Mesenchymal stem cell (in vitro differentiated cells and primary cell): ENCODE results near the gene PGPEP1.

Experiments
- DNase-seq: peaks from one replicate; pipeline ENCODE4 v3.0.0-alpha.2; 2013
- H2AFZ ChIP-seq: one replicate; pipeline ENCODE4 v1.6.1; 2013; ENCODE audit warnings: low read depth, mild to moderate bottlenecking, control low read depth, inconsistent platforms, low read length, moderate library complexity
- H2AK5ac ChIP-seq: 2 replicates; pipeline ENCODE4 v1.6.1; 2013; ENCODE audit warnings: low read length, moderate library complexity, mild to moderate bottlenecking, inconsistent platforms; ENCODE audit not compliant: severe bottlenecking
- H2BK120ac ChIP-seq: one replicate; pipeline ENCODE4 v1.6.1; 2013; ENCODE audit warnings: low read depth, mild to moderate bottlenecking, inconsistent platforms, low read length, moderate library complexity
- H2BK12ac ChIP-seq, 2 experiments: one replicate each; pipeline ENCODE4 v1.6.1; 2013; ENCODE audit warnings: inconsistent platforms in 2 of 2, low read length in 2 of 2, mild to moderate bottlenecking in 2 of 2, moderate library complexity in 2 of 2, control low read depth in 1 of 2
- H2BK15ac ChIP-seq: one replicate; pipeline ENCODE4 v1.6.1; 2013; ENCODE audit warnings: mild to moderate bottlenecking, low read depth, inconsistent platforms; ENCODE audit not compliant: poor library complexity, severe bottlenecking
- H2BK5ac ChIP-seq: 2 replicates; pipeline ENCODE4 v1.6.1; 2013; ENCODE audit warnings: low read depth, mild to moderate bottlenecking, low read length, control low read depth, inconsistent platforms; ENCODE audit not compliant: poor library complexity, severe bottlenecking
- H3K14ac ChIP-seq, 2 experiments: one replicate each; pipeline ENCODE4 v1.6.1; 2013; ENCODE audit warnings: inconsistent platforms in 2 of 2, low read length in 2 of 2, control low read depth in 1 of 2, mild to moderate bottlenecking in 1 of 2, moderate library complexity in 1 of 2
- H3K18ac ChIP-seq, 2 experiments: one replicate each; pipeline ENCODE4 v1.6.1; 2013; ENCODE audit warnings: inconsistent platforms in 2 of 2, low read length in 2 of 2, control low read depth in 1 of 2, low read depth in 1 of 2, mild to moderate bottlenecking in 1 of 2
- H3K23ac ChIP-seq, 2 experiments: one replicate each; pipeline ENCODE4 v1.6.1; 2013; ENCODE audit warnings: inconsistent platforms in 2 of 2, low read length in 2 of 2, mild to moderate bottlenecking in 2 of 2, moderate library complexity in 2 of 2, control low read depth in 1 of 2
- H3K27ac ChIP-seq: 2 replicates; pipeline ENCODE4 v1.5.1; 2013; ENCODE audit warnings: mild to moderate bottlenecking, moderate library complexity, low read length, control low read depth, inconsistent platforms; ENCODE audit not compliant: poor library complexity, severe bottlenecking
- H3K27me3 ChIP-seq, 2 experiments: 2 replicates each; pipeline versions ENCODE4 v1.6.1 to v1.7.0; 2013; ENCODE audit warnings: low read length in 2 of 2, mild to moderate bottlenecking in 2 of 2, moderate library complexity in 2 of 2, control low read depth in 1 of 2, inconsistent platforms in 1 of 2; ENCODE audit not compliant: control insufficient read depth in 1 of 2, insufficient read depth in 1 of 2
- H3K36me3 ChIP-seq, 2 experiments: 2 replicates each; pipeline versions ENCODE4 v1.6.1 to v1.7.0; 2013; ENCODE audit warnings: low read length in 2 of 2, control low read depth in 1 of 2, inconsistent platforms in 1 of 2, low read depth in 1 of 2, mild to moderate bottlenecking in 1 of 2; ENCODE audit not compliant: insufficient read depth in 2 of 2, control insufficient read depth in 1 of 2
- H3K4ac ChIP-seq, 2 experiments: one replicate each; pipeline ENCODE4 v1.6.1; 2013; ENCODE audit warnings: inconsistent platforms in 2 of 2, low read length in 2 of 2, mild to moderate bottlenecking in 2 of 2, moderate library complexity in 2 of 2, control low read depth in 1 of 2, low read depth in 1 of 2
- H3K4me1 ChIP-seq: 2 replicates; pipeline ENCODE4 v1.6.1; 2013; ENCODE audit warnings: low read depth, low read length, control low read depth; ENCODE audit not compliant: control insufficient read depth, insufficient read depth
- H3K4me2 ChIP-seq: 2 replicates; pipeline ENCODE4 v1.6.1; 2013; ENCODE audit warnings: low read length, mild to moderate bottlenecking, inconsistent platforms; ENCODE audit not compliant: poor library complexity, severe bottlenecking
- H3K4me3 ChIP-seq, 2 experiments: 2 replicates each; pipeline versions ENCODE4 v1.5.1 to v1.7.0; 2013; ENCODE audit warnings: low read length in 2 of 2, mild to moderate bottlenecking in 2 of 2, control low read depth in 1 of 2, low read depth in 1 of 2; ENCODE audit not compliant: insufficient read depth in 1 of 2
- H3K79me1 ChIP-seq: replicated peaks from 2 replicates; pipeline ENCODE4 v1.6.1; 2013; ENCODE audit warnings: mild to moderate bottlenecking, control low read depth, low read length, inconsistent platforms; ENCODE audit not compliant: poor library complexity, severe bottlenecking
- H3K9ac ChIP-seq: 2 replicates; pipeline ENCODE4 v1.7.0; 2013; ENCODE audit warnings: mild to moderate bottlenecking, low read length, moderate library complexity
- H3K9me3 ChIP-seq: 2 replicates; pipeline ENCODE4 v1.7.0; 2013; ENCODE audit warnings: mild to moderate bottlenecking, low read length; ENCODE audit not compliant: control insufficient read depth
- H4K8ac ChIP-seq: one replicate; pipeline ENCODE4 v1.6.1; 2013; ENCODE audit warnings: inconsistent platforms, mild to moderate bottlenecking, low read length, moderate library complexity
- H4K91ac ChIP-seq: one replicate; pipeline ENCODE4 v1.6.1; 2013; ENCODE audit warnings: mild to moderate bottlenecking, low read length, inconsistent platforms
- WGBS: methylation state at CpG from one replicate; pipeline ENCODE4 v1.1.7; 2013; ENCODE audit warnings: mixed read lengths; 5-methylcytosine and 5-hydroxymethylcytosine counted together

PGPEP1 gene

GRCh38 chr19:18416778-18417249, 76.4 kb downstream of the PGPEP1 start:
- H2AFZ ChIP-seq: peak overlapping the region; percentile 39
- H2BK120ac ChIP-seq: peak overlapping the region; percentile 96
- H2AK5ac ChIP-seq: peak overlapping the region; percentile 93
- peak overlapping the region; percentile 46 to 98 for H2BK12ac ChIP-seq
- no peaks in the 10 kb centered on the region for H3K36me3 ChIP-seq
- H3K27me3 ChIP-seq: no peaks in the 10 kb centered on the region
- peak overlapping the region; percentile 88 for H2BK5ac ChIP-seq
- H3K4me2 ChIP-seq: peak overlapping the region; percentile 62
- peak overlapping the region in 1 of 2 experiments; percentile 95 for H3K23ac ChIP-seq
- H2BK15ac ChIP-seq: peak overlapping the region; percentile 98
- H3K14ac ChIP-seq: peak overlapping the region in 1 of 2 experiments; percentile 97
- no peaks in the 10 kb centered on the region for H3K9me3 ChIP-seq
- H3K27ac ChIP-seq: peak overlapping the region; percentile 93
- H3K18ac ChIP-seq: peak overlapping the region; percentile 89 to 97
- H3K9ac ChIP-seq: peak overlapping the region; percentile 95
- H3K4me3 ChIP-seq: peak overlapping the region; percentile 49 to 75
- H4K8ac ChIP-seq: peak overlapping the region; percentile 82
- peaks cover 65% of the 10 kb centered on the region for H3K4me1 ChIP-seq
- WGBS: under 1% methylated on average over 44 of the region's 44 CpGs
- peak overlapping the region; percentile 100 for H4K91ac ChIP-seq
- H3K4ac ChIP-seq: peak overlapping the region; percentile 93 to 99
- H3K79me1 ChIP-seq: no peaks in the 10 kb centered on the region
- DNase-seq: peak; percentile 97

DNA sequence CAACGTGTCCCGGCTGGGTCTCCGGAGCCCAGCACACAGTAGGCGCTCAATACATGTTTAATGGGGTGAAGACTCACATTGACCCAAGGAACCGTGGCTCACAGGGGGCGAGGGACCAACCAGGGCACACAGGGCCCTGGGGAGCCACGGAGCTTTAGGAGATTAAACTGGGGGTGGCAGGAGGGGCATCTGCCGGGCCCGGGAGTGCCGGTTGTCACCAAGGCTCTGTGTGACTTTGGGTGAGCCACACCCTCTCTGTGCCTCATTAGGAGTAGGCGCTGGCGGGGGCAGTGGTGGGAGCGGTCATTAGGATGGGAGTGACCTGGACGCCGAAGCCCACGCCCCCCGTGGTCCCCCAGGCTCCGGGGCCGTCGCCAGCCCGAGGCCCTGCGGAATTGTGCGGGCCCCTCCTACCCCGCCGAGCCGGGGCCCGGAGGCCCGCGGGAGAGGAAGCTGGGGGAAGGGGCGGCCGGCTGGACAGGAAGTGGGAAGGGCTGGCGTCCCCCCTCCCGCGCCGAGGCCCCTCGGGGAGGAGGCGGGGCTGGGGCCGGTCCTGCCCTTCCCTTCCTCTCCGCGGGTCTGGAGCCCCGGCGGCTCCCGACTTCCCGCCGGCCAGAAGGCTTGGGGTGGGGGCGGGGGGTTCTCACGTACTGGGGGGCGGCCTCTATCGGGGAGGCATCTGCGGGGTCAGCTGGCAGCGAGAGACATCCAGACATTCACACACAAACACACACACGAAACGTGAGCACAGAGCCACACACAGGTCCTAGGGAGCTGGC, 77.0 kb downstream of the PGPEP1 start:
- Histone ChIP-seq H3K4me2 (peak overlapping the region; percentile 67), H3K9ac (peak overlapping the region; percentile 95), H2BK120ac (peak overlapping the region; percentile 96), H3K79me1 (no peaks in the 10 kb centered on the region), H3K4me1 (peaks cover 67% of the 10 kb centered on the region), H3K14ac (peak overlapping the region in 1 of 2 experiments; percentile 98), H3K23ac (peak overlapping the region in 1 of 2 experiments; percentile 95), H4K8ac (peak overlapping the region; percentile 100), H3K36me3 (peaks cover 0 to under 1% of the 10 kb centered on the region in 2 experiments), H3K27ac (peak overlapping the region; percentile 93), H2AFZ (peak overlapping the region; percentile 39), H2BK5ac (peak overlapping the region; percentile 88), H2BK15ac (peak overlapping the region; percentile 92), H4K91ac (peak overlapping the region; percentile 100), H2AK5ac (peak overlapping the region; percentile 96), H3K9me3 (no peaks in the 10 kb centered on the region), H2BK12ac (peak overlapping the region; percentile 99 to 100), H3K4me3 (peak overlapping the region; percentile 49 to 75), H3K18ac (peak overlapping the region; percentile 98 to 100), H3K4ac (peak overlapping the region; percentile 97 to 99), H3K27me3 (no peaks in the 10 kb centered on the region)
- WGBS: under 1% methylated on average over 28 of the region's 53 CpGs
- DNase-seq: peak; percentile 93

GRCh38 chr19:18418029-18418482, 77.7 kb downstream of the PGPEP1 start:
- Histone ChIP-seq H3K4ac (peak overlapping the region; percentile 95 to 97), H3K4me2 (peak overlapping the region; percentile 67), H3K27me3 (no peaks in the 10 kb centered on the region), H2BK5ac (peak overlapping the region; percentile 35), H2AFZ (no peak overlapping the region), H3K36me3 (peaks cover 0 to 7% of the 10 kb centered on the region in 2 experiments), H3K9me3 (no peaks in the 10 kb centered on the region), H3K18ac (peak overlapping the region; percentile 98 to 100), H3K23ac (peak overlapping the region in 1 of 2 experiments; percentile 62), H4K91ac (peak overlapping the region; percentile 99), H2BK12ac (peak overlapping the region; percentile 99 to 100), H3K4me3 (peak overlapping the region; percentile 41 to 73), H2BK120ac (peak overlapping the region; percentile 95), H3K9ac (peak overlapping the region; percentile 95), H4K8ac (peak overlapping the region; percentile 100), H2AK5ac (peak overlapping the region; percentile 96), H3K14ac (peak overlapping the region in 1 of 2 experiments; percentile 98), H3K79me1 (peaks cover under 1% of the 10 kb centered on the region), H2BK15ac (peak overlapping the region; percentile 92), H3K4me1 (peaks cover 66% of the 10 kb centered on the region), H3K27ac (peak overlapping the region; percentile 84)
- DNase-seq: no peak
- WGBS: 10% methylated on average over 27 of the region's 30 CpGs
